ENCODE data around the gene PLOD2. TPM values are rescaled to one million over a fixed set of nuclear protein-coding genes. Genes with fewer than 3 reads are reported as not detected.

The PLOD2 gene
- total and polyA plus RNA-seq, 9 of the 15 experiments (the other 6 are each of a cell fraction or from before 2014, with no cell fraction given) = 0.18 to 1.5 (median 0.58) TPM

- H3K9ac ChIP-seq (ENCODE audit: insufficient read depth in 1 of 2, low read depth in 2 of 2, low read length in 2 of 2) = no peak overlapping the region
- no peaks in the 10 kb centered on the region for H4K20me1 ChIP-seq (replicated peaks; ENCODE audit: control insufficient read depth, insufficient read depth, low read length)
- ChIA-PET POLR2A (no interaction called here), CTCF (ENCODE audit: low intra/inter-chr PET ratio) (no interaction called here)
- intact Hi-C loops (cut with micrococcal nuclease) (no loop called here), in situ Hi-C loops (cut with MboI) (no loop called here)
- no peak overlapping the region for H3K4me3 ChIP-seq
- DNase-seq (ENCODE audit: extremely low read depth in 1 of 4, low spot score in 3 of 4) (no peak), FAIRE-seq (no peak), ATAC-seq (no peak)
- H3K9me3 ChIP-seq (replicated peaks; ENCODE audit: control insufficient read depth, insufficient read depth, low read depth, low read length) = no peaks in the 10 kb centered on the region
- H3K27ac ChIP-seq (ENCODE audit: extremely low read depth, low read depth, low read length) = no peak overlapping the region
- H3K36me3 ChIP-seq (ENCODE audit: control insufficient read depth, insufficient read depth, low read length) = no peaks in the 10 kb centered on the region
- TF ChIP-seq TAL1 (IDR thresholded peaks at IDR 0.05) (no peak), C11orf30 (IDR thresholded peaks at IDR 0.05; ENCODE audit: low read depth) (peak; percentile 21; the same call in 1 of the 2 replicates), ZNF316 (IDR thresholded peaks at IDR 0.05) (peak; percentile 70), MAFG (tag; conservative IDR thresholded peaks at IDR 0.05) (peak; percentile 22; the same call in 1 of the 2 replicates)
- H3K4me2 ChIP-seq (ENCODE audit: insufficient read depth, low read length) = no peak overlapping the region
- H3K27me3 ChIP-seq (ENCODE audit: control insufficient read depth in 2 of 2, insufficient read depth in 2 of 2, low read length in 2 of 2) = no peaks in the 10 kb centered on the region
- BruUV-seq (replicated peaks) = no TSS peak
- H3K79me2 ChIP-seq (ENCODE audit: control insufficient read depth, insufficient read depth, low read length) = no peaks in the 10 kb centered on the region
- no peaks in the 10 kb centered on the region for H3K4me1 ChIP-seq (replicated peaks in 1 of 2; ENCODE audit: control insufficient read depth in 2 of 2, insufficient read depth in 2 of 2, low read length in 2 of 2)
- no peak overlapping the region for H2AFZ ChIP-seq (ENCODE audit: low read depth, low read length)
- WGBS (ENCODE audit: insufficient coverage, low coverage, missing lambda C conversion rate) = 0% methylated on average over 1 of the region's 1 CpG
- H3K9me1 ChIP-seq (ENCODE audit: control insufficient read depth, insufficient read depth, low read length) = no peaks in the 10 kb centered on the region
These were observed 73.9 kb downstream of the PLOD2 start for GRCh38 chr3:146087116-146087515.

GRCh38 chr3:146086211-146086610 is 74.8 kb downstream of the PLOD2 start:
- intact Hi-C loops (cut with micrococcal nuclease) = no loop called here
- Histone ChIP-seq H3K4me3 (no peak overlapping the region), H3K4me2 (ENCODE audit: insufficient read depth, low read length) (no peak overlapping the region), H3K9ac (ENCODE audit: insufficient read depth in 1 of 2, low read depth in 2 of 2, low read length in 2 of 2) (no peak overlapping the region), H3K36me3 (ENCODE audit: control insufficient read depth, insufficient read depth, low read length) (no peaks in the 10 kb centered on the region), H3K9me1 (ENCODE audit: control insufficient read depth, insufficient read depth, low read length) (no peaks in the 10 kb centered on the region), H4K20me1 (replicated peaks; ENCODE audit: control insufficient read depth, insufficient read depth, low read length) (no peaks in the 10 kb centered on the region), H3K27me3 (ENCODE audit: control insufficient read depth in 2 of 2, insufficient read depth in 2 of 2, low read length in 2 of 2) (no peaks in the 10 kb centered on the region), H3K79me2 (ENCODE audit: control insufficient read depth, insufficient read depth, low read length) (no peaks in the 10 kb centered on the region), H3K4me1 (replicated peaks in 1 of 2; ENCODE audit: control insufficient read depth in 2 of 2, insufficient read depth in 2 of 2, low read length in 2 of 2) (no peaks in the 10 kb centered on the region), H3K9me3 (replicated peaks; ENCODE audit: control insufficient read depth, insufficient read depth, low read depth, low read length) (no peaks in the 10 kb centered on the region), H2AFZ (ENCODE audit: low read depth, low read length) (no peak overlapping the region), H3K27ac (ENCODE audit: extremely low read depth, low read depth, low read length) (no peak overlapping the region)
- in situ Hi-C loops (cut with MboI) = no loop called here
- 2% methylated on average over 3 of the region's 3 CpGs for WGBS (ENCODE audit: insufficient coverage, low coverage, missing lambda C conversion rate)
- ATAC-seq (no peak), DNase-seq (ENCODE audit: extremely low read depth in 1 of 4, low spot score in 3 of 4) (no peak), FAIRE-seq (no peak)
- ChIA-PET CTCF (ENCODE audit: low intra/inter-chr PET ratio) (interaction anchor here (0.6 kb wide), 1 partner anchor 9 kb away, joined by 3 read pairs; no protein-coding TSS in a partner anchor), POLR2A (no interaction called here)
- BruUV-seq (replicated peaks) = no TSS peak
- TF ChIP-seq TRIM25 (IDR thresholded peaks at IDR 0.05; ENCODE audit: borderline replicate concordance) = no peak
- no peak for TF ChIP-seq SP1 (CRISPR knock-in tag; IDR thresholded peaks at IDR 0.05)
- no peak for TF ChIP-seq REST (IDR thresholded peaks at IDR 0.05; ENCODE audit: borderline replicate concordance)
- TF ChIP-seq REST (CRISPR knock-in tag; IDR thresholded peaks at IDR 0.05; ENCODE audit: low read depth) = no peak
